GM19025 (cell line): Measurements from ENCODE around the gene EIF4B.

Experiments
- ATAC-seq: cut with Tn5 transposase; IDR thresholded peaks from one replicate; pipeline ENCODE4 v1.9.1; 2021; ENCODE audit warnings: mild to moderate bottlenecking, low read depth, moderate library complexity; ENCODE audit not compliant: unreplicated experiment

The EIF4B gene

DNA sequence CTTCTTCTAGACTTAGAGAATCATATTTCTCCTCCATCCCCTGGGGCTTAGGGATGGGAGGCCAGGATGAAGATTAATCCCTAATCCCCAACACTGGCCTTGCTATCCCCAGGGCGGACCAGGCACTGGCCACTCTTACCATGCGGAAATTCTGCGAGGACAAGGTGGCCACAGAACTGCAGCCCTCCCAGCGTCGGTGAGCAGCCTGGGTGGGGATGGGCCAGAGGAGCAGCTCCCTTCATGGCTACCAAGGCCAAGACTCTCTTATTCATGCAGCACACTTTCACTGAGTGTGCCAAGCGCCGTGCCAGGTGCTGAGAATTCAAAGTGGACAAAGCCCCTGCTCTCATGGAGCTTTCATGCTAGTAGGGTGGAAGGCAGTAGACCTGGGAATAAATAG lies 50.6 kb downstream of the EIF4B start:
- no peak for ATAC-seq

DNA sequence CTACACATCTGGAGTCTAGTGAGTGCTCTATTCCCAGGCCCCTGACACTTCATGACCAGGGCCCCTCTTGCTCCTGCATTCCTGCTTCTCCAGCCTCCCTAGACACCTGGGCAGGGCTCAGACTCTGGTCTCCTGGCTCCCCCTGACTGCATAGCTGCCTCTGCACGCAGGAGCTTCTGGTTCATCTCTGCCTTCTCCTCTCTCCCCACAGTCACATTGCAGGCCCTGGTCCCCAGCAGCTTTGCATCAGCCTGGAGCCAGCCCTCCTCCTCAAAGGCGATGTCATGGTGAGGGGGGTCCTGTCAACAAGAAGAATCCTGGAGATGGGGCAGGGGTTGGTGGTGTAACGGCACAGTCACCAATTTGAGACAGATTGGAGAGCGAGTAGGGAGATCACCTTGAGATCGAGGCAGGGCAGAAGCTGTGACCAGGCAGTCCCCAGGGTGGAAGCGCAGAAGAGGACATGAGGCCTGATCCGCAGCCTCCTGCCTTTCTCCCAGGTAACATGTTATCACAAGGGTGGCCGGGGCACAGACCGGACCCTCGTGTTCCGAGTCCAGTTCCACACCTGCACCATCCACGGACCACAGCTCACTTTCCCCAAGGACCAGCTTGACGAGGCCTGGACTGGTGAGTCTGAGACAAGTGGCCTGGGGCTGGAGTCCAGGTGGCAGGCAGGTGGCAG lies 51.7 kb downstream of the EIF4B start:
- no peak for ATAC-seq

DNA sequence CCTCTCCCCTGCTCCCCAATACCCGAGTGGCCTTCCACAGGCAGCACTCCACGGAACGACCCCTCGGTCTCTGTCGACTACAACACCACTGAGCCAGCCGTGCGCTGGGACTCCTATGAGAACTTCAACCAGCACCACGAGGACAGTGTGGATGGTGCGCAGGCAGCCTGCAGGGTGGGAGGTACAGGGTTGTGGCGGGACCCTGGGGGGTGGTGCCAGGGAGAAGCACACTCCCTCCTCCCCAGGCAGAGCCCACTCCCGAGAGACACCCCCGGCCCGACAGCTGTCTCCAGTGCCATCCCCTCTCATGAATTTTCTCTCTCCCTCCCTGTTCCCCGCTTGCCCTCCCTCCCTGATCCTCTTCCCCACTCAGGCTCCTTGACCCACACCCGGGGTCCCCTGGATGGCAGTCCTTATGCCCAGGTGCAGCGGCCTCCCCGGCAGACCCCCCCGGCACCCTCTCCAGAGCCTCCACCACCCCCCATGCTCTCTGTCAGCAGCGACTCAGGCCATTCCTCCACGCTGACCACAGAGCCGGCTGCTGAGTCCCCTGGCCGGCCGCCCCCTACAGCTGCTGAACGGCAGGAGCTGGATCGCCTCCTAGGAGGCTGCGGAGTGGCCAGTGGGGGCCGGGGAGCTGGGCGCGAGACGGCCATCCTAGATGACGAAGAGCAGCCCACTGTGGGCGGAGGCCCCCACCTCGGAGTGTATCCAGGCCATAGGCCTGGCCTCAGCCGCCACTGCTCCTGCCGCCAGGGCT lies 52.6 kb downstream of the EIF4B start:
- no peak for ATAC-seq

DNA sequence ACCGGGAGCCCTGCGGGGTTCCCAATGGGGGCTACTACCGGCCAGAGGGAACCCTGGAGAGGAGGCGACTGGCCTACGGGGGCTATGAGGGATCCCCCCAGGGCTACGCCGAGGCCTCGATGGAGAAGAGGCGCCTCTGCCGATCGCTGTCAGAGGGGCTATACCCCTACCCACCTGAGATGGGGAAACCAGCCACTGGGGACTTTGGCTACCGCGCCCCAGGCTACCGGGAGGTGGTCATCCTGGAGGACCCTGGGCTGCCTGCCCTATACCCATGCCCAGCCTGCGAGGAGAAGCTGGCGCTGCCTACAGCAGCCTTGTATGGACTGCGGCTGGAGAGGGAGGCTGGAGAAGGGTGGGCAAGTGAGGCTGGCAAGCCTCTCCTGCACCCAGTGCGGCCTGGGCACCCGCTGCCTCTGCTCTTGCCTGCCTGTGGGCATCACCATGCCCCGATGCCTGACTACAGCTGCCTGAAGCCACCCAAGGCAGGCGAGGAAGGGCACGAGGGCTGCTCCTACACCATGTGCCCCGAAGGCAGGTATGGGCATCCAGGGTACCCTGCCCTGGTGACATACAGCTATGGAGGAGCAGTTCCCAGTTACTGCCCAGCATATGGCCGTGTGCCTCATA lies 53.3 kb downstream of the EIF4B start:
- ATAC-seq: no peak

DNA sequence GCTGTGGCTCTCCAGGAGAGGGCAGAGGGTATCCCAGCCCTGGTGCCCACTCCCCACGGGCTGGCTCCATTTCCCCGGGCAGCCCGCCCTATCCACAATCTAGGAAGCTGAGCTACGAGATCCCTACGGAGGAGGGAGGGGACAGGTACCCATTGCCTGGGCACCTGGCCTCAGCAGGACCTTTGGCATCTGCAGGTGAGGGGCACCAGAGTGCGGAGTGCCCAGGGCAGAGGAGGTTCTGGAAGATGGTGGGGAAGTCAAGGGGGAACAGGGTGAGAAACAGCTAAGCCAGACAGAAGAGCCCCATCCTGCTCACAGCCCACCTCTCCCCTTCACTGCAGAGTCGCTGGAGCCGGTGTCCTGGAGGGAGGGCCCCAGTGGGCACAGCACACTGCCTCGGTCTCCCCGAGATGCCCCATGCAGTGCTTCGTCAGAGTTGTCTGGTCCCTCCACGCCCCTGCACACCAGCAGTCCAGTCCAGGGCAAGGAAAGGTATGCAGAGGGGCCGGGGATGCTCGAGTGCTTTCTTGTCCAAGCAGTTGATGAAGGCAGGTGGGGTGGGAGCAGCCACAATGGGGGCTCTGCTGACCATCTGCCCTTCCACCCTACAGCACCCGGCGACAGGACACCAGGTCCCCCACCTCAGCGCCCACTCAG lies 53.9 kb downstream of the EIF4B start:
- no peak for ATAC-seq

DNA sequence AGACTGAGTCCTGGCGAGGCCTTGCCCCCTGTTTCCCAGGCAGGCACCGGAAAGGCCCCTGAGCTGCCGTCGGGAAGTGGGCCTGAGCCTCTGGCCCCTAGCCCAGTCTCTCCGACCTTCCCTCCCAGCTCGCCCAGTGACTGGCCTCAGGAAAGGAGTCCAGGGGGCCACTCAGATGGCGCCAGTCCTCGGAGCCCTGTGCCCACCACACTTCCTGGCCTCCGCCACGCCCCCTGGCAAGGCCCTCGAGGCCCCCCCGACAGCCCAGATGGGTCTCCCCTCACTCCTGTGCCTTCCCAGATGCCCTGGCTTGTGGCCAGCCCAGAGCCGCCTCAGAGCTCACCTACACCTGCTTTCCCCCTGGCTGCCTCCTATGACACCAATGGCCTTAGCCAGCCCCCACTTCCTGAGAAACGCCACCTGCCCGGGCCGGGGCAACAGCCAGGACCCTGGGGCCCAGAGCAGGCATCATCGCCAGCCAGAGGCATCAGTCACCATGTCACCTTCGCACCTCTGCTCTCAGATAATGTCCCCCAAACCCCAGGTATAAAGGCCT lies 54.5 kb downstream of the EIF4B start:
- no peak for ATAC-seq

DNA sequence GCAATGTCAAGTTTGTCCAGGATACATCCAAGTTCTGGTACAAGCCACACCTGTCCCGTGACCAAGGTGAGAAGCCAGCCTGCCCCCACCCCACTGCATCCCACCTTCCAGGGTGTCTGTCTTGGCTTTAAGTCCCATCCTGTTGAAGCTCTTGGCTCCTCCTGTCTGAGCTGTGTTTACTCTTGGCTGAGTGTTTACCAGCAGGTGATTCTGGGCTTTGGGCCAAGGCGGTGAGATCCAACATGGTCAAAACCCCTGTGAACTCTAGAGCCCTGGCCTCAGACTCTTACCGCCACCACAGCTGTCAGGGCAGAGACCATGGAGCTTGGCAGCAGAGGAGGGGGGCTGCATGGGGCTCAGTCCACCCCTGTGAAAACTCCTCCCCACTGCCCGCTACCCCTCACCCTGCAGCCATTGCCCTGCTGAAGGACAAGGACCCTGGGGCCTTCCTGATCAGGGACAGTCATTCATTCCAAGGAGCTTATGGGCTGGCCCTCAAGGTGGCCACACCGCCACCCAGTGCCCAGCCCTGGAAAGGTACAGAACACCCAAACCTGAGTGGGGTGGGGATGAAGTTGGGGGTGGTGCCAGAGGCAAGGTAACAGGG lies 55.3 kb downstream of the EIF4B start:
- no peak for ATAC-seq

DNA sequence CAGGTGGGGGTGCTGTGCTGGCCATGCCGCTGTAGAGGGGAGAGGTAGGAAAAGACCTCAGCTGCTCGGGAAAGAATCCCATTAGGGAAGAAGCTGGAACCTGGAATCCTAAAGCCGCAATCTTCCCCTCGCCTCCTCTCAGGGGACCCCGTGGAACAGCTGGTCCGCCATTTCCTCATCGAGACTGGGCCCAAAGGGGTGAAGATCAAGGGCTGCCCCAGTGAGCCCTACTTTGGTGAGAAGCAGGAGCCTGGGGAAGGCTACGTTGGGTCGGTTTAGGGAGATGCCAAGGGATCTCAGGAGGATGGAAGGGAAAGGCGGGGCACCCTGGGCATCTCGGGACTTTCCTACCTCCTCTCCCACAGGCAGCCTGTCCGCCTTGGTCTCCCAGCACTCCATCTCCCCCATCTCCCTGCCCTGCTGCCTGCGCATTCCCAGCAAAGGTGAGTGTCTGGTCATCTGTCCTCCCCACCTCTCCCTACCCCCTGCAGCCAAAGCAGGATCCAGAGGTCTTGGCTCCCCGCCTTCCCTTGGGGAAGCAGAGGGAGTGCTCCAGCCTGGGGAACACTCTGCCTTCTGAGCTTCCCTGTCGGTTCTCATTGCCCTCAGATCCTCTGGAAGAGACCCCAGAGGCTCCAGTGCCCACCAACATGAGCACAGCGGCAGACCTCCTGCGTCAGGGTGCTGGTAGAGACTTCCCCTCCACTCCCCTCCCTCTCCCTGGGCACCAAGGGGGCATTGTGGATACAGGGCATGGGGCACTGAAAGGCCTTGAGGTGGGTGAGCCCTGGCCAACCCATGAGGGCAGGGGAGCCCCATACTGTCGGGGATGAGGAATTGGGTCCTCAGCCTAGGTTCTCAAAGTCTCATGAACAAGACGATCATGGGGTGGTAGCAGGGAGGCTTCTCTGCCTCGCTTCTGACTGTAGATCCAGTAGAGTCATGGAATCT lies 56.0 kb downstream of the EIF4B start:
- ATAC-seq: no peak

DNA sequence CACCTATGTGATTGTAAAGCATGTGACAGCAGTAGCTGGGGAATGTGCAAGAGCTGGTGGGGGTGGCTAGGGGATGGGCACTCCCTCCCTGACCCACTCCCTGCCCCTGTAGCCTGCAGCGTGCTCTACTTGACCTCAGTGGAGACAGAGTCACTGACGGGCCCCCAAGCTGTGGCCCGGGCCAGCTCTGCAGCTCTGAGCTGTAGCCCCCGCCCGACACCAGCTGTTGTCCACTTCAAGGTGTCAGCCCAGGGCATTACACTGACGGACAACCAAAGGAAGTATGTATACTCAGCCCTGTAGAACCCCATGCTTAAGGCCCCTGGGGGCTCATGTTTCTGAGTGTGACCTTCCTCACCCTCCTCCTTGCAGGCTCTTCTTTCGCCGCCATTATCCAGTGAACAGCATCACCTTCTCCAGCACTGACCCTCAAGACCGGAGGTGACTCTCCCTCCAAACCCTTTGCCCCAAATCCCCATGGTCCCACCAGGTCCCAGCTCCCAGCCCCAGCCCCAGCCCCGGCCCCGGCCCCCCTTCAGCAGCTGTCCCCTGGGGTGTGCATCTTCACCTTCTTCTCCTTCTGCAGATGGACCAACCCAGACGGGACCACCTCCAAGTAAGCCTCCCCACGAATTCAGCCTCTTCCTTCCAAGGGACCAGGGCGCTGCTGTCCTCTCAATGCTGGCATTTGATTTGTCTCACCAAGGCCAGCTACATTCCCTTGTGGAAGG lies 56.9 kb downstream of the EIF4B start:
- no peak for ATAC-seq

DNA sequence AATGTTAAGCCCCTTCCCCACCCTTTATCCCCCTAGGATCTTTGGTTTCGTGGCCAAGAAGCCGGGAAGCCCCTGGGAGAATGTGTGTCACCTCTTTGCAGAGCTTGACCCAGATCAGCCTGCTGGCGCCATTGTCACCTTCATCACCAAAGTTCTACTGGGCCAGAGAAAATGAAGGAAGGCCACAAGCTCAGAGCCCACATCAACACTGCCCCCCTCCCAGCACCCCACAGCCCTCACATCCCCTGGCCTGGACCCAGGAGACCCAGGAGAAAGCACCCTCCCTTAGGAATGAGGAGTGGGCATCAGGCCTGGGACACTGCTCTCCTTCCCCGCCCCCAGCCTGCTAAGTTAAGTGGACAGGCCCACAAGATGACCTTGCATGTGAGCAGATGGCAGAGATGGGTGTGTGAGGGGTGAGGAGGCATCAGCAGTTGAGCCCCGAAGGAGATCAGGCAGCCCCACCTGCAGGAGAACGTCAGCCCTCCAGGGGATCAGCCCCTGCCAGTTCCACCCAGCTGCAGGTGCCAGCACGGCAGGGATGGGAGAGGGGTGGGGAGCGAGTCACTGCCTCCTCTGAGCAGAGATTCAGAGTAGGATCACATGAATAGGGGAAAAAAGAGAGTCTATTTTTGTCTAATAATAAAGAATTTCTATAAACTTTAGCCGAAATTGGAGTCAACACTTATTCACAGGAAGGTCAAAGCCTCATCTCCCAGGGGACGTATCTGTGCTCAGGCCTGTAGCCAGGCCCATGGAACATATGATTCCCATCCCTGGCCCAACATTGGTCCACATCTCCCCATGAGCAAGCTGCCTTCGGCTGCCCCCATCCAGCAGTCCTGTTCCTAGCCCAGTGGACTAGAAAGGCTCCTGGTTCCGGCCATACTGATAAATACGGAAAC lies 57.7 kb downstream of the EIF4B start:
- no peak for ATAC-seq

DNA sequence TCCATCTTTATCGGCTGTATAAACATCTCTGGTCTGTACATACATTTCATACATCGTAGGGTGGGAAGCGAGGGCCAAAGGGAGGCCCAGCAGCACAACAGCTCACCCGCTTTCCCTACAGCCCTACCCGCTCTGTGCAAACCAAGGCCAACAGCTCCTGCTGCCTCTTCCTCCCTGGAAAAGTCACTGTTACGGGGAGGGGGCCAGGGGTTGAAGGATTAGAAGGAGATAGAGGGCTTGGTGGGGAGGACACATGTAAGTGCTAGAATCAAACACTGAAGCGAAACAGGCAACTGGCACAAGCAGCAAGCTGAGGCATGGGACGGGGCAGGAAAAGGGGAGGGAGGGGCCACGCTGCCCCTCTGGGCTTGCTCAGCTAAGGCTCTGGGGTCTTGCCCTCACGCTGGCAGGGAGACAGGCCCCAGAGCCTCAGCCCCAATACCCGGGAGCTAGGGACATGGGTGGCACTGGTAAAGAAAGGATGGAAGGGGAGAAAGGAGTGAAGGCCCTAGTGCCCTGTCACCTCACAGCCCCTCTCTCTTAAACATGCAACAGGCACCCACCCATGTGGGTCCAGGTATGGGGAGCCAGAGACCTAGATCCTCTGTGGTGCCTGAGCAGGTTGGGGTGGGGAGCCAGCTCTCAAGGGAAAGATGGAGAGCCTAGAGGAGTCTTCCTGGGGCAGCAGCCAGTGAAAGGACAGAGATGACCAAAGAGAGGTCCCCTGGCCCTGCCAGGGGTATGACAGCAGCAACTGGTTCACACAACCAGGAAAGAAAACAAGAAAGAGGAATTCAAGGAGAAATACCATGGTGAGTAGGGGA lies 58.6 kb downstream of the EIF4B start:
- no peak for ATAC-seq

DNA sequence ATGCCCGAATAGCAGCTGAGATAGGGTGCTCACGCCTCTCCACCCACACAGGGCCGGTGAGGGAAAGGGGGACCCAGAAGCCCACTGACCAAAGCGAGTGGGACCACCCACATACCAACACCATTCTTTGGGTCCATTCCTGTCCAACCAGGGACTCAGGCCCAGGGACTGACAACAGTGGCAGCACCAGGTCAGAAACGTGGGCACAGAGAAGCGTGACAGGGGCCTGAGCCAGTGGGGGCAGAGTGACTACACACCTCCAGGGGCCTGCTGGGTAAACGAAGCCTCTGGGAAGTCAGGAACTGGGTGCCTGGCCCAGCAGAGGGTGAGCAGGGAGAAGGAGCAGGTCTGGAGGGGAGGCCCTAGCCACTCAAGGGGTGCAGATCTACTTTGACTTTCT lies 59.2 kb downstream of the EIF4B start:
- no peak for ATAC-seq

DNA sequence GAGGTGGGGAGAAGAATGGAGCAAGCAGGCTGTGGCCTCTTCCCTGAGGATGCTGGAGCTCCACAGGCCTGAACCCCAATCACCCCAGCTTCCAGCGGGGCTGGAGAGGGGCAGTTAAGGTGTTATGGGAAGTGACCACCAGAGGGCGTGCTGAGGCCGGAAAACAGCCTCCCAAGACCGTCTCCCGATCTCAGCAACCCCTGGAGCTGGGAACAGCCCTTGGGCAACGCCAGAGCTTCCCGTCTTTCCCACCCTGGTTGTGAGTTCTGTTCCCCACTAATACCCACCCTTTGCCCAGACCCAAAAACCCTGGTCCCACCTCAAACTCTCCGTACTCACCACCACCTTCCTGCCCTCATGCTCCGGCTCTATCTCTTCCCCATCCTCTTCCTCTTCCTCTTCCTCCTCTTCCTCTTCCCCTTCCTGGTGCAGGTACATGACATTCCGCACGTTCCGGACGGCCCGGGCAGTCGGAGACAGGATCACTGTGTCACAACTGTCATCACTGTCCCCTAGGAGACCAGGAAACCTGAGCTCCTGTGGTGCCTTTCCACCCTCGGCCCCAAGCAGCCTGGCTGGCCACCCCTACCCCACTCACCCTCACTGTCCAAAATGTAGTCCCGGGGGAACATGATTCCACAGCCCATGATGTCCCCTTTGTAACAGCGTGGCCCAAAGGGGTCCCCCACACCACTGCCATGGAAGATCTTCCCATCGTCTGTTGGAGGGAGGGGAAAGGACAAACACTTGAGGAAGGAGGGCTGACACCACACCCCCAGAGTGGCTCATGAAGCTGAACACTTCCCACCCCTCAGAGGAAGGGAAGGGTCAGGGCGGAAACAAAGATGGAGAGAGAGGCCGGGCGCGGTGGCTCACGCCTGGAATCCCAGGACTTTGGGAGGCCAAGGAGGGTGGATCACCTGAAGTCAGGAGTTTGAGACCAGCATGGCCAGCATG lies 60.0 kb downstream of the EIF4B start:
- ATAC-seq: no peak

DNA sequence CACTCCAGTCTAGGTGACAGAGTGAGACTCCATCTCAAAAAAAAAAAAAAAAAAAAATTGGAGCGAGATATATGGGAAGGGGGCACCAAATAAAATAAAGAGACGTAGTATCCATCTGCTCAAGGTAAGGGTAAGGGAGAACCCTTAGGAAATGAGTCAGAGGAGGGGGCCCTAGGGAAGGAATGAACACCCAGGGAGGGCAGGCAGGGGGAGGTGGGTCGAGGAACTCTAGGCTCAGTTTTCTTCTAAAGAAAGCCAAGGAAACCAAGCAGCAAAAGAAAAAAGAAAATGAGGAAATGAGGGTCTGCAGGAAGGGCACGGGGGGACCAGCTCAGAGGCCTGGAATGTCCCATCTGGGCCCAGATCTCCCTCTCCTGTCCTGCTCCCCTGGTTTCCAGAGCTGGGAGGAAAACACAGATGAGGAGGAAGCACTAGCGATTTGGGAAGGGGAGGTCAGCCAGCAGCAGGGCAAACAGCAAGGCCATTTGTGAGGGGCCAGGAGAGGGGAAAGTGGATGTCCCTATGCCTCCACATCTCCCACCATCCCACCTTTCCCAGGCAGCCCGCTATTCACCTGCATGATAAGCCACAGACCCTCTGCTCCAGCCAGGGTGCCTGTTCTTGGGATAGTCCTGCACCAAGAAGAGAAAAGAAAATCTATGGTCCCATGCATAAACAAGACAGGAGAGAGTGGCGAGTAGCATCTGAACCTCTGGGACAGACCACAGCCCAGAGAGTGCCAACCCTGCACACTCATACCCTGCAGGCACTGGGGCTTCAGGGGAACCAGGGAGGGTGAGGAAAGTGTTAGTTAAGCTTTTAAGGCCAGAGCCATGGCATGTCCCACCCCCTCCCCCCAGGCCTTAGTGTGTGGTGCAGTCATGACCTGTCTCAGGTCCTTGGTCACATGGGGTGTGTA lies 61.1 kb downstream of the EIF4B start:
- no peak for ATAC-seq
